Endodermal cell (in vitro differentiated cells): ENCODE measurements around the gene LMX1B. TPM values are rescaled to one million over a fixed set of nuclear protein-coding genes. Genes with fewer than 3 reads are reported as not detected.

Source experiments
- DNase-seq: peaks from one replicate; pipeline ENCODE4 v3.0.0-alpha.2; 2017
- H3K27ac ChIP-seq: 2 replicates; pipeline ENCODE4 v1.5.1; 2013; ENCODE audit warnings: mild to moderate bottlenecking, low read depth, low read length, moderate library complexity
- H3K27me3 ChIP-seq: 2 replicates; pipeline ENCODE4 v1.6.1; 2013; ENCODE audit warnings: mild to moderate bottlenecking, low read length, moderate library complexity; ENCODE audit not compliant: insufficient read depth, control insufficient read depth, poor library complexity, severe bottlenecking
- H3K36me3 ChIP-seq: 2 replicates; pipeline ENCODE4 v1.7.0; 2013; ENCODE audit warnings: mild to moderate bottlenecking, low read length, moderate library complexity; ENCODE audit not compliant: control insufficient read depth, insufficient read depth
- H3K4me1 ChIP-seq: one replicate; pipeline ENCODE4 v1.7.0; 2013; ENCODE audit warnings: low read length; ENCODE audit not compliant: control insufficient read depth, insufficient read depth
- H3K4me3 ChIP-seq: 2 replicates; pipeline ENCODE4 v1.5.1; 2013; ENCODE audit warnings: mild to moderate bottlenecking, low read length, moderate library complexity
- H3K9ac ChIP-seq: 2 replicates; pipeline ENCODE4 v1.6.1; 2013; ENCODE audit warnings: mild to moderate bottlenecking, low read length, moderate library complexity; ENCODE audit not compliant: poor library complexity, severe bottlenecking; ENCODE audit errors: extremely low read depth
- H3K9me3 ChIP-seq: 2 replicates; pipeline ENCODE4 v1.6.1; 2013; ENCODE audit warnings: mild to moderate bottlenecking, low read length, moderate library complexity; ENCODE audit not compliant: control insufficient read depth
- H3K27ac Mint-ChIP-seq: 2 replicates; pipeline ENCODE4 v1.8.0; 2020; ENCODE audit warnings: mixed read lengths
- H3K27me3 Mint-ChIP-seq: 2 replicates; pipeline ENCODE4 v1.8.0; 2021; ENCODE audit warnings: mild to moderate bottlenecking, mixed read lengths; ENCODE audit not compliant: insufficient read depth
- H3K36me3 Mint-ChIP-seq: 2 replicates; pipeline ENCODE4 v1.8.0; 2020; ENCODE audit warnings: low read depth, mixed read lengths
- H3K4me1 Mint-ChIP-seq: 2 replicates; pipeline ENCODE4 v1.8.0; 2020; ENCODE audit warnings: mixed read lengths
- H3K4me3 Mint-ChIP-seq: 2 replicates; pipeline ENCODE4 v1.8.0; 2020; ENCODE audit warnings: mild to moderate bottlenecking, moderate library complexity, mixed read lengths
- H3K9me3 Mint-ChIP-seq: 2 replicates; pipeline ENCODE4 v1.8.0; 2020; ENCODE audit warnings: mild to moderate bottlenecking, mixed read lengths
- CTCF ChIP-seq: fragments of 200-600 bp; sonication (generic); conservative IDR thresholded peaks from 2 replicates; pipeline ENCODE4 v1.5.0; 2021; ENCODE audit warnings: antibody characterized with exemption, mild to moderate bottlenecking
- WGBS, 2 experiments: methylation state at CpG; one replicate each; pipeline versions ENCODE4 v1.1.5 to v1.1.7; 2013; ENCODE audit warnings: missing lambda C conversion rate in 2 of 2, mixed read lengths in 1 of 2; ENCODE audit not compliant: insufficient coverage in 1 of 2, insufficient read length in 1 of 2; 5-methylcytosine and 5-hydroxymethylcytosine counted together
- total RNA-seq, 2 donors: library from RNA; stranded (reverse); fragmentation: NEBNext Ultra II Directional in 1 of 2; extraction: Animal tissue kit (Norgen Biotek cat#: 25700) in 1 of 2; gene quantifications; 2 replicates in 1 of 2; 3 replicates in 1 of 2; pipeline ENCODE4 v1.2.1, GENCODE V29; 2021

Gene LMX1B
- total RNA-seq, 2 donors from 2014 or later, result 11.1 to 11.4 TPM

- Mint-ChIP-seq H3K27ac (no peak overlapping the region), H3K4me1 (peaks cover 48% of the 10 kb centered on the region), H3K4me3 (peak overlapping the region; percentile 21), H3K36me3 (no peaks in the 10 kb centered on the region), H3K27me3 (peaks cover 92% of the 10 kb centered on the region), H3K9me3 (no peaks in the 10 kb centered on the region)
- Histone ChIP-seq H3K36me3 (no peaks in the 10 kb centered on the region), H3K4me3 (peak overlapping the region; percentile 54), H3K27ac (no peak overlapping the region), H3K27me3 (peaks cover 75% of the 10 kb centered on the region), H3K9me3 (no peaks in the 10 kb centered on the region), H3K9ac (no peak overlapping the region), H3K4me1 (peaks cover 40% of the 10 kb centered on the region)
- no peak for TF ChIP-seq CTCF
- peak; percentile 88 for DNase-seq
- 34 to 45% methylated on average over 3 to 6 of the region's 6 CpGs for WGBS, 2 experiments
Measured at GRCh38 chr9:126642839-126643238, 29.1 kb downstream of the LMX1B start.

- Mint-ChIP-seq H3K4me3 (no peak overlapping the region), H3K4me1 (peaks cover 45% of the 10 kb centered on the region), H3K27me3 (peaks cover 92% of the 10 kb centered on the region), H3K9me3 (no peaks in the 10 kb centered on the region), H3K36me3 (no peaks in the 10 kb centered on the region), H3K27ac (no peak overlapping the region)
- no peak for TF ChIP-seq CTCF
- Histone ChIP-seq H3K9me3 (no peaks in the 10 kb centered on the region), H3K4me1 (peaks cover 33% of the 10 kb centered on the region), H3K27me3 (peaks cover 68% of the 10 kb centered on the region), H3K36me3 (no peaks in the 10 kb centered on the region), H3K9ac (no peak overlapping the region), H3K4me3 (peak overlapping the region; percentile 36), H3K27ac (no peak overlapping the region)
- WGBS, 2 experiments, result 53 to 70% methylated on average over 8 to 16 of the region's 16 CpGs
- no peak for DNase-seq
Measured at GRCh38 chr9:126643945-126644527, 30.3 kb downstream of the LMX1B start.

- peaks cover 51% of the 10 kb centered on the region for H3K4me1 Mint-ChIP-seq
- H3K36me3 Mint-ChIP-seq, result no peaks in the 10 kb centered on the region
- DNase-seq, result no peak
- Histone ChIP-seq H3K9me3 (no peaks in the 10 kb centered on the region), H3K27me3 (peaks cover 47% of the 10 kb centered on the region), H3K4me1 (peaks cover 39% of the 10 kb centered on the region), H3K36me3 (no peaks in the 10 kb centered on the region), H3K27ac (no peak overlapping the region), H3K4me3 (no peak overlapping the region), H3K9ac (no peak overlapping the region)
- peaks cover 81% of the 10 kb centered on the region for H3K27me3 Mint-ChIP-seq
- H3K9me3 Mint-ChIP-seq, result no peaks in the 10 kb centered on the region
- no peak overlapping the region for H3K4me3 Mint-ChIP-seq
- WGBS, 2 experiments, result 89 to 90% methylated on average over 2 to 4 of the region's 4 CpGs
- H3K27ac Mint-ChIP-seq, result no peak overlapping the region
- no peak for TF ChIP-seq CTCF
Measured at GRCh38 chr9:126646162-126646561, 32.4 kb downstream of the LMX1B start.
